AG10803 (cell line): ENCODE data around the gene PHLDB1.
"Not testable (repeated sequence)": the region's sequence is repeated elsewhere in the genome, so short reads cannot be mapped to it uniquely, and the experiment has no call there.

Experiments used
- DNase-seq: peaks from one replicate; pipeline ENCODE4 v3.0.0; 2010; ENCODE audit warnings: low read depth
- H3K4me3 ChIP-seq: 2 replicates; pipeline ENCODE4 v1.5.1; 2011; ENCODE audit warnings: mild to moderate bottlenecking, low read length, control low read depth
- TF ChIP-seq, protein P1 (sequence below): conservative IDR thresholded peaks from 2 replicates; pipeline ENCODE4 v1.5.1; 2011; ENCODE audit warnings: mild to moderate bottlenecking, low read length, control low read depth, inconsistent platforms

Gene PHLDB1

DNA sequence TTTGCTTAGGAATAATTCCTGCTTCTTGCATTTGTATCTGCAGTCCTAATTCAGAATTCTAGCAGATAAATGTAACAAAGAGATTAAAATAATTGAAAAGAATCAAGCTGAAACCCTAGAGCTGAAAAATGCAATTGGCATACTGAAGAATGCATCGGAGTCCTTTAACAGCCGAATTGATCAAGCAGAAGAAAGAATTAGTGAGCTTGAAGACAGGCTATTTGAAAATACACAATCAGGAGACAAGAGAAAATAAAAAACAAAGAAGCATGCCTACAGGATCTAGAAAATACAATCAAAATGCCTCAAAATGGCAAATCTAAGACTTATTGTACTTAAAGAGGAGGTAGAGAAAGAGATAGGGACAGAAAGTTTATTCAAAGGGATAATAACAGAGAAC lies 63.8 kb downstream of the PHLDB1 start:
- DNase-seq: no peak
- no peak overlapping the region for H3K4me3 ChIP-seq
- TF ChIP-seq, protein P1, sequence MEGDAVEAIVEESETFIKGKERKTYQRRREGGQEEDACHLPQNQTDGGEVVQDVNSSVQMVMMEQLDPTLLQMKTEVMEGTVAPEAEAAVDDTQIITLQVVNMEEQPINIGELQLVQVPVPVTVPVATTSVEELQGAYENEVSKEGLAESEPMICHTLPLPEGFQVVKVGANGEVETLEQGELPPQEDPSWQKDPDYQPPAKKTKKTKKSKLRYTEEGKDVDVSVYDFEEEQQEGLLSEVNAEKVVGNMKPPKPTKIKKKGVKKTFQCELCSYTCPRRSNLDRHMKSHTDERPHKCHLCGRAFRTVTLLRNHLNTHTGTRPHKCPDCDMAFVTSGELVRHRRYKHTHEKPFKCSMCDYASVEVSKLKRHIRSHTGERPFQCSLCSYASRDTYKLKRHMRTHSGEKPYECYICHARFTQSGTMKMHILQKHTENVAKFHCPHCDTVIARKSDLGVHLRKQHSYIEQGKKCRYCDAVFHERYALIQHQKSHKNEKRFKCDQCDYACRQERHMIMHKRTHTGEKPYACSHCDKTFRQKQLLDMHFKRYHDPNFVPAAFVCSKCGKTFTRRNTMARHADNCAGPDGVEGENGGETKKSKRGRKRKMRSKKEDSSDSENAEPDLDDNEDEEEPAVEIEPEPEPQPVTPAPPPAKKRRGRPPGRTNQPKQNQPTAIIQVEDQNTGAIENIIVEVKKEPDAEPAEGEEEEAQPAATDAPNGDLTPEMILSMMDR: no peak

DNA sequence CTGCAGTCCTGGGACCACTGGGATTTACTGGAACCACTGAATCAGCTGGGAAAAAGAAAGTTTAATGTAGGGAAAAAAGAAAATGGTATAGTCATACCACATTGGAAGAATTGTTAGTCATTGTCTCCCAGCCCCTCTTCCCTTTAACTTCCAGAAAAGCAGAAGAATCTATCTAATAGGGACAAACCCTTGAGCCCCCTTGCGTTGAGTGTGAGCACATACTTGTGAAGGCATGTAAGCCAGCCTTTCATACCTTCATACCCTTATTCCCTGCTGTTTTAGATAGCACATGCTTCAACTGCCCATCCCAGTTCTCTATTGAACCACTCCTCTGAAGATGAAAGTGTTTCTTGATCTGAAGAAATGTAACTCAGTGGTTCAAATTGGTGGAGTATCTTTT lies 65.4 kb downstream of the PHLDB1 start:
- no peak for DNase-seq
- no peak overlapping the region for H3K4me3 ChIP-seq
- TF ChIP-seq, protein P1: peak; percentile 30

DNA sequence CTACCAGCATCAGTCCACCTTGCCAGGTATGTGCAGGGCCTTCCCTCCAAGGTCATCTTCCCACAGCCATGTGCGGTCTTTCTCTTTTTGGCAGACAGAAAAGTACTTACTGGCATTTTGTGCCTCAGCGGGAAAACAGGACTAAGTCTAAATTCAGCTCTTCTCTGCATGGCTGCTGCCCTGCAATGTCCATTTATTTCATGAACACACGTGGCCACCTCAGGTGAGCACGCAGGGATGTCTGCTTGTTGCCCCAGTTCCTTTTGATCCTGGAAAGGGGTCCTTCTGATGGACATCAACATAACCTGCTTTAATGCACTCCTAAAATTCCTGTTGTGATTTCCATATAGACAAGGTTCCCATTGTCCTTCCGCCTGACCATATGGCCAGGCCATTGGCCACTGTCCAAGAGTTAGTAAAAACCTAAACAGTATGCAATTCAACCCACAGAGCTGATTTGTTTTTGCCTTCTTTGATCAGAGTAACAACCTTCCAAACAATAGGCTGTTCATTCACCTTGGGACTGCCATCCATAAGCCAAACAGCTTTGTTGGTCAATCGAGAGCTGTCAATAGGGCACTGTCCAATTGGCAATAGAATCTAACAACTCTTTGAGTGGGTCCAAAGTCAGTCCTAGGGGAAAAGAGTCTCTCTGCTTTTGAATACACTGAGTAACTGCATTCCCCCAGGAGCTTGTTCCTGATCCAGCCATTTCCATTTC lies 66.1 kb downstream of the PHLDB1 start:
- TF ChIP-seq, protein P1: no peak

DNA sequence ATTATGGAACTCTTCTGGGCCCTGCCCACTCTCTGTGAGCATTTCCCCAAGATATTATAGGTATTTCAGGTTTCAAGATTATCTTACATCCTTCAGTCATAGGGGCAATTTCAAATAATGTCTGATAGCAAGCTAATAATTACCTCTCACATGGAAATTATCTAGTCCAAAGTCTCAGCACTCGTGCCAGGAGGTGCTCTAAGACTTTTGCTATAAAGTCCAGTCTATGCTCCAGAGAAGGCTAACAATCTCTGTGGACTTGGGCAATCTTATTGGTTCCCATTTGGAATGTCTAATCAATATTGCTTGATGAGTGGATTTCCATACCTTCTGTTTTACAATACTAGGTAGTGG lies 66.6 kb downstream of the PHLDB1 start:
- DNase-seq: no peak
- H3K4me3 ChIP-seq: no peak overlapping the region
- TF ChIP-seq, protein P1: no peak

More for the DNA sequence above, 66.1 kb downstream of the PHLDB1 start:
- no peak for DNase-seq
- H3K4me3 ChIP-seq: no peak overlapping the region

DNA sequence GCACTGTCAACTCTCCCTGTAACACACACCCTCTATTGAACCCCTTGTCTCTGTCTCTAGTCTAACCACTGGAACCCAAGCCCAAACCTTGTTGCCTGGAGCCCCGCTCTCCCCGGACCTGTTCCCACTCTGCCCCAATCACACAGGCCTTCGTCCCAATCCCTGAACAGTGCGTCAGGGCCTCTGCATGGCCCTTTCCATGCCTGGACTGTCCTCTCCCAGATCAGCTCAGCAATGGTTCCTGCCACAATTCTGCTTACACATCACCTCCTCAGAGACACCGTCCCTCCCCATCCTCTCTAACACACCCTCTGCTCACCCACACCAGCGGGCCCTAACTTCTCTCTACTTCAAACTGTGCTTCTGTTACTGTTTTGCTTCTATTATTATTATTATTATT lies 70.6 kb downstream of the PHLDB1 start:
- no peak overlapping the region for H3K4me3 ChIP-seq
- DNase-seq: no peak
- TF ChIP-seq, protein P1: no peak

DNA sequence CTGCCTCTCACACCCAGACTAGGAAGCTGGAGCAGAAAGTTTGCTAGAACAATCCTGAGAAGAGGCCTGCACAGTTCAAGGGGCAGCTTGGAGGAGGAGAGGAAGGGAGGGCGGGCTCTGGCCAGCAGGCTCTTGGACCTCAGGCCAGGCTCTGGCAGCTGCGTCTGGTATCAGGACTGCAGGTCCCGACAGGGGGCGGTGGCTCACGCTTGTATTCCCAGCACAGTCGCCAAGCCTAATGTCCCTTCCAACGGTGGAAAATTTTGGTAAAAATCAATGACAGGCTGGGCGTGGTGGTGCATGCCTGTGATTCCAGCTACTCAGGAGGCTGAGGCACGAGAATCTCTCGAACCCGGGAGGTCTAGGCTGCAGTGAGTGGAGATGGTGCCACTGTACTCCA lies 71.5 kb downstream of the PHLDB1 start:
- not testable (repeated sequence) for H3K4me3 ChIP-seq, DNase-seq
- TF ChIP-seq, protein P1: peak; percentile 43

DNA sequence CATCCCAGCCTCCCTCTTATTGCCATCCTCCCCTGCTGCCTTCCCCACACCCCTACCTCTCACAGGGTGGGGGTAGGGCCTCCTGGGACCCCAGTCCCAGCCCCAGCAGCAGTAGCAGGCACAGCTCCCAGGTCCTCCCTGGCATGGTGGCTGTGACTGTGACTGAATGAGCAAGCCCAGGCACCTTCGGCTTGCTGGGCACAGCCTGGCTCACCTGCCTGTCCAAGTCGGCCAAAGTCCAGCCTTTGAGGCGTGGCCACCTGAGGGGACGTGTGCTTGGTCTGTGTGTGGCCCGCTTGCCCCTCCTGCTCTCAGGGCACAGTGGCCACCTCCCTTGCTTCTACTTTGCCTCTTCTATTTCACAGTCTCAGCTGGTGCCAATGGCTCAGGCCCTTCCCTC lies 72.1 kb downstream of the PHLDB1 start, which contains the start of gene TREH:
Gene TREH, minus strand, starts transcription at position 168 of the 400 bp plus-strand sequence. Its CDS starts 23 bp downstream, at position 145.
- TF ChIP-seq, protein P1: no peak
- no peak for DNase-seq
- H3K4me3 ChIP-seq: no peak within 1 kb of the TSS
